ENCODE results near the gene PAFAH1B1.

GRCh38 chr17:2721603-2722002, 128.1 kb downstream of the PAFAH1B1 start:
- TF ChIP-seq CTCF (IDR thresholded peaks at IDR 0.05; ENCODE audit: extremely low read depth in 1 of 2, insufficient read depth in 1 of 2, low read depth in 1 of 2, low read length in 2 of 2) (no peak), POLR2A (IDR thresholded peaks at IDR 0.05; ENCODE audit: low read depth, low read length) (no peak), GATA2 (IDR thresholded peaks at IDR 0.05; ENCODE audit: insufficient read depth, insufficient read length, low read depth, low read length) (no peak), JUN (IDR thresholded peaks at IDR 0.05; ENCODE audit: borderline replicate concordance, insufficient read depth, insufficient read length, low read depth) (no peak), POLR2AphosphoS5 (IDR thresholded peaks at IDR 0.05; ENCODE audit: insufficient read depth, low read depth, low read length) (no peak), EZH2 (IDR thresholded peaks at IDR 0.05; ENCODE audit: borderline replicate concordance, low read depth, low read length, severe bottlenecking) (no peak), MAX (IDR thresholded peaks at IDR 0.05; ENCODE audit: insufficient read depth, insufficient read length) (no peak), FOS (IDR thresholded peaks at IDR 0.05; ENCODE audit: borderline replicate concordance, insufficient read depth, low read length) (no peak)
